Activated T-cell treated with anti-CD3 and anti-CD28 coated beads, Interleukin-2, amount 50 U/mL, for 4 hours (primary cell): ENCODE measurements around the gene PLCB1. TPM values are rescaled to one million over a fixed set of nuclear protein-coding genes. Genes with fewer than 3 reads are reported as not detected.

Experiments
- ATAC-seq, 2 donors: fragments of 200-7000 bp; cut with Tn5 transposase; one replicate each; pipeline ENCODE4 v1.10.0; 2021
- DNase-seq: peaks from one replicate; pipeline ENCODE4 v3.0.0-alpha.2; 2020
- H3K27me3 Mint-ChIP-seq: one replicate; pipeline ENCODE4 v1.8.0; 2021; ENCODE audit warnings: low read depth, mixed read lengths
- H3K36me3 Mint-ChIP-seq: one replicate; pipeline ENCODE4 v1.8.0; 2022; ENCODE audit warnings: mixed read lengths; ENCODE audit not compliant: insufficient read depth
- H3K4me1 Mint-ChIP-seq: one replicate; pipeline ENCODE4 v1.8.0; 2021; ENCODE audit warnings: low read depth, mixed read lengths
- H3K4me3 Mint-ChIP-seq: one replicate; pipeline ENCODE4 v1.8.0; 2021; ENCODE audit warnings: mild to moderate bottlenecking, moderate library complexity, mixed read lengths
- H3K9me3 Mint-ChIP-seq: one replicate; pipeline ENCODE4 v1.8.0; 2021; ENCODE audit warnings: mixed read lengths
- total RNA-seq, 3 donors: library from RNA; stranded (reverse); gene quantifications; one replicate each; pipeline ENCODE4 v1.2.1, GENCODE V29; 2021

PLCB1 gene
- total RNA-seq, 3 donors from 2014 or later, result 0.91 to 6.0 (median 2.8) TPM

GRCh38 chr20:8766868-8767390 is 634.9 kb downstream of the PLCB1 start:
- no peaks in the 10 kb centered on the region for H3K9me3 Mint-ChIP-seq
- no peak for ATAC-seq
- no peak overlapping the region for H3K4me3 Mint-ChIP-seq
- no peaks in the 10 kb centered on the region for H3K4me1 Mint-ChIP-seq
- H3K36me3 Mint-ChIP-seq, result peaks cover 4% of the 10 kb centered on the region
- no peaks in the 10 kb centered on the region for H3K27me3 Mint-ChIP-seq
- DNase-seq, result no peak

GRCh38 chr20:8774412-8774811 is 642.3 kb downstream of the PLCB1 start:
- no peak overlapping the region for H3K4me3 Mint-ChIP-seq
- ATAC-seq (no peak), DNase-seq (no peak)
- no peaks in the 10 kb centered on the region for H3K27me3 Mint-ChIP-seq
- H3K4me1 Mint-ChIP-seq, result no peaks in the 10 kb centered on the region
- no peaks in the 10 kb centered on the region for H3K36me3 Mint-ChIP-seq
- H3K9me3 Mint-ChIP-seq, result no peaks in the 10 kb centered on the region

GRCh38 chr20:8777911-8778310 is 645.8 kb downstream of the PLCB1 start:
- ATAC-seq (no peak), DNase-seq (no peak)
- H3K9me3 Mint-ChIP-seq, result no peaks in the 10 kb centered on the region
- no peaks in the 10 kb centered on the region for H3K27me3 Mint-ChIP-seq
- no peaks in the 10 kb centered on the region for H3K4me1 Mint-ChIP-seq
- H3K36me3 Mint-ChIP-seq, result peaks cover 2% of the 10 kb centered on the region
- no peak overlapping the region for H3K4me3 Mint-ChIP-seq

- Mint-ChIP-seq H3K4me1 (no peaks in the 10 kb centered on the region), H3K9me3 (no peaks in the 10 kb centered on the region), H3K27me3 (no peaks in the 10 kb centered on the region), H3K36me3 (peaks cover 2% of the 10 kb centered on the region), H3K4me3 (no peak overlapping the region)
- DNase-seq (no peak), ATAC-seq (no peak)
Measured at GRCh38 chr20:8778387-8778786, 646.3 kb downstream of the PLCB1 start.

- Mint-ChIP-seq H3K4me1 (no peaks in the 10 kb centered on the region), H3K9me3 (no peaks in the 10 kb centered on the region), H3K4me3 (no peak overlapping the region), H3K36me3 (peaks cover 2% of the 10 kb centered on the region), H3K27me3 (no peaks in the 10 kb centered on the region)
- ATAC-seq (no peak), DNase-seq (no peak)
Measured at GRCh38 chr20:8780915-8781314, 648.8 kb downstream of the PLCB1 start.

GRCh38 chr20:8782804-8783203 is 650.7 kb downstream of the PLCB1 start:
- H3K4me3 Mint-ChIP-seq, result no peak overlapping the region
- ATAC-seq (no peak), DNase-seq (no peak)
- peaks cover 2% of the 10 kb centered on the region for H3K36me3 Mint-ChIP-seq
- H3K27me3 Mint-ChIP-seq, result no peaks in the 10 kb centered on the region
- H3K9me3 Mint-ChIP-seq, result no peaks in the 10 kb centered on the region
- H3K4me1 Mint-ChIP-seq, result no peaks in the 10 kb centered on the region

- no peak overlapping the region for H3K4me3 Mint-ChIP-seq
- no peak for ATAC-seq
Measured at GRCh38 chr20:8783734-8784133, 651.7 kb downstream of the PLCB1 start.

GRCh38 chr20:8786383-8786782 is 654.3 kb downstream of the PLCB1 start:
- ATAC-seq, result no peak
- no peak for DNase-seq
- no peaks in the 10 kb centered on the region for H3K9me3 Mint-ChIP-seq
- no peak overlapping the region for H3K4me3 Mint-ChIP-seq
- H3K36me3 Mint-ChIP-seq, result peaks cover 2% of the 10 kb centered on the region
- no peaks in the 10 kb centered on the region for H3K4me1 Mint-ChIP-seq
- no peaks in the 10 kb centered on the region for H3K27me3 Mint-ChIP-seq

More at GRCh38 chr20:8783734-8784133, 651.7 kb downstream of the PLCB1 start:
- H3K4me1 Mint-ChIP-seq, result no peaks in the 10 kb centered on the region
- no peak for DNase-seq
- H3K36me3 Mint-ChIP-seq, result peaks cover 2% of the 10 kb centered on the region
- no peaks in the 10 kb centered on the region for H3K9me3 Mint-ChIP-seq
- no peaks in the 10 kb centered on the region for H3K27me3 Mint-ChIP-seq

- Mint-ChIP-seq H3K4me1 (no peaks in the 10 kb centered on the region), H3K4me3 (no peak overlapping the region), H3K9me3 (no peaks in the 10 kb centered on the region), H3K27me3 (no peaks in the 10 kb centered on the region), H3K36me3 (no peaks in the 10 kb centered on the region)
- DNase-seq (no peak), ATAC-seq (no peak)
Measured at GRCh38 chr20:8787090-8787489, 655.0 kb downstream of the PLCB1 start.

GRCh38 chr20:8788275-8788674 is 656.2 kb downstream of the PLCB1 start:
- H3K9me3 Mint-ChIP-seq, result no peaks in the 10 kb centered on the region
- no peak overlapping the region for H3K4me3 Mint-ChIP-seq
- no peaks in the 10 kb centered on the region for H3K27me3 Mint-ChIP-seq
- H3K36me3 Mint-ChIP-seq, result no peaks in the 10 kb centered on the region
- H3K4me1 Mint-ChIP-seq, result no peaks in the 10 kb centered on the region
- DNase-seq (no peak), ATAC-seq (no peak)

GRCh38 chr20:8788831-8789230 is 656.8 kb downstream of the PLCB1 start:
- Mint-ChIP-seq H3K9me3 (no peaks in the 10 kb centered on the region), H3K4me1 (no peaks in the 10 kb centered on the region), H3K4me3 (no peak overlapping the region), H3K36me3 (no peaks in the 10 kb centered on the region), H3K27me3 (no peaks in the 10 kb centered on the region)
- DNase-seq (no peak), ATAC-seq (no peak)

GRCh38 chr20:8790442-8791074 is 658.5 kb downstream of the PLCB1 start:
- Mint-ChIP-seq H3K9me3 (no peaks in the 10 kb centered on the region), H3K4me1 (no peaks in the 10 kb centered on the region), H3K4me3 (no peak overlapping the region), H3K27me3 (no peaks in the 10 kb centered on the region), H3K36me3 (no peaks in the 10 kb centered on the region)
- ATAC-seq (no peak), DNase-seq (no peak)

GRCh38 chr20:8795404-8795803 is 663.3 kb downstream of the PLCB1 start:
- no peak overlapping the region for H3K4me3 Mint-ChIP-seq
- no peak for DNase-seq
- no peaks in the 10 kb centered on the region for H3K4me1 Mint-ChIP-seq
- no peak for ATAC-seq
- H3K36me3 Mint-ChIP-seq, result no peaks in the 10 kb centered on the region
- no peaks in the 10 kb centered on the region for H3K27me3 Mint-ChIP-seq
- no peaks in the 10 kb centered on the region for H3K9me3 Mint-ChIP-seq

- DNase-seq (no peak), ATAC-seq (no peak)
- Mint-ChIP-seq H3K4me3 (no peak overlapping the region), H3K9me3 (no peaks in the 10 kb centered on the region), H3K4me1 (no peaks in the 10 kb centered on the region), H3K36me3 (no peaks in the 10 kb centered on the region), H3K27me3 (no peaks in the 10 kb centered on the region)
Measured at GRCh38 chr20:8796088-8796660, 664.1 kb downstream of the PLCB1 start.

GRCh38 chr20:8798505-8798904 is 666.4 kb downstream of the PLCB1 start:
- H3K4me1 Mint-ChIP-seq, result no peaks in the 10 kb centered on the region
- H3K27me3 Mint-ChIP-seq, result no peaks in the 10 kb centered on the region
- peaks cover 2% of the 10 kb centered on the region for H3K36me3 Mint-ChIP-seq
- H3K4me3 Mint-ChIP-seq, result no peak overlapping the region
- no peak for ATAC-seq
- H3K9me3 Mint-ChIP-seq, result no peaks in the 10 kb centered on the region
- DNase-seq, result no peak
